GM18505 (cell line): ENCODE results near the gene ABLIM1.

Experiments used
- ATAC-seq: cut with Tn5 transposase; IDR thresholded peaks from one replicate; pipeline ENCODE4 v1.9.1; 2021; ENCODE audit not compliant: unreplicated experiment
- POLR2A ChIP-seq: IDR thresholded peaks from 4 replicates; pipeline ENCODE4 v1.6.1; 2011; ENCODE audit warnings: borderline replicate concordance; ENCODE audit not compliant: insufficient read depth, insufficient read length; ENCODE audit errors: extremely low read depth

The ABLIM1 gene

GRCh38 chr10:114566064-114566463 is 92.0 kb downstream of the ABLIM1 start:
- no peak for TF ChIP-seq POLR2A
- ATAC-seq: no peak

- no peak for ATAC-seq
- no peak for TF ChIP-seq POLR2A
These were observed 93.0 kb downstream of the ABLIM1 start for GRCh38 chr10:114565066-114565465.

- no peak for ATAC-seq
- TF ChIP-seq POLR2A: no peak
These were observed 97.0 kb downstream of the ABLIM1 start for GRCh38 chr10:114561008-114561523.

- no peak for TF ChIP-seq POLR2A
- no peak for ATAC-seq
These were observed 97.9 kb downstream of the ABLIM1 start for GRCh38 chr10:114560144-114560543.

- no peak for ATAC-seq
- TF ChIP-seq POLR2A: no peak
These were observed 98.4 kb downstream of the ABLIM1 start for GRCh38 chr10:114559636-114560035.

GRCh38 chr10:114557854-114558253 is 100.2 kb downstream of the ABLIM1 start:
- TF ChIP-seq POLR2A: no peak
- ATAC-seq: no peak

GRCh38 chr10:114556236-114557122 is 101.6 kb downstream of the ABLIM1 start:
- no peak for TF ChIP-seq POLR2A
- no peak for ATAC-seq

GRCh38 chr10:114553436-114553835 is 104.6 kb downstream of the ABLIM1 start:
- no peak for ATAC-seq
- TF ChIP-seq POLR2A: no peak

- ATAC-seq: no peak
- TF ChIP-seq POLR2A: no peak
These were observed 106.0 kb downstream of the ABLIM1 start for GRCh38 chr10:114552050-114552449.

- no peak for ATAC-seq
- no peak for TF ChIP-seq POLR2A
These were observed 106.5 kb downstream of the ABLIM1 start for GRCh38 chr10:114551636-114551972.

- TF ChIP-seq POLR2A: no peak
- ATAC-seq: no peak
These were observed 107.1 kb downstream of the ABLIM1 start for GRCh38 chr10:114550756-114551635.

GRCh38 chr10:114548662-114549061 is 109.4 kb downstream of the ABLIM1 start:
- no peak for TF ChIP-seq POLR2A
- no peak for ATAC-seq

- TF ChIP-seq POLR2A: no peak
- no peak for ATAC-seq
These were observed 110.6 kb downstream of the ABLIM1 start for GRCh38 chr10:114547514-114547913.
